Renal pelvis (tissue), 4 donors: Measurements from ENCODE around the gene RECK. TPM values are rescaled to one million over a fixed set of nuclear protein-coding genes. Genes with fewer than 3 reads are reported as not detected.

Source experiments
- DNase-seq: peaks from one replicate; pipeline ENCODE4 v3.0.0-alpha.2; 2013
- polyA plus RNA-seq, 3 donors: library from polyadenylated mRNA; unstranded; fragments of 120-200 nt; gene quantifications; one replicate each; pipeline ENCODE4 v1.2.1, GENCODE V29; 2013; ENCODE audit not compliant: insufficient read length in 3 of 3

RECK gene
- polyA plus RNA-seq, 3 donors: 25.4 to 28.1 (median 26.5) TPM

DNA sequence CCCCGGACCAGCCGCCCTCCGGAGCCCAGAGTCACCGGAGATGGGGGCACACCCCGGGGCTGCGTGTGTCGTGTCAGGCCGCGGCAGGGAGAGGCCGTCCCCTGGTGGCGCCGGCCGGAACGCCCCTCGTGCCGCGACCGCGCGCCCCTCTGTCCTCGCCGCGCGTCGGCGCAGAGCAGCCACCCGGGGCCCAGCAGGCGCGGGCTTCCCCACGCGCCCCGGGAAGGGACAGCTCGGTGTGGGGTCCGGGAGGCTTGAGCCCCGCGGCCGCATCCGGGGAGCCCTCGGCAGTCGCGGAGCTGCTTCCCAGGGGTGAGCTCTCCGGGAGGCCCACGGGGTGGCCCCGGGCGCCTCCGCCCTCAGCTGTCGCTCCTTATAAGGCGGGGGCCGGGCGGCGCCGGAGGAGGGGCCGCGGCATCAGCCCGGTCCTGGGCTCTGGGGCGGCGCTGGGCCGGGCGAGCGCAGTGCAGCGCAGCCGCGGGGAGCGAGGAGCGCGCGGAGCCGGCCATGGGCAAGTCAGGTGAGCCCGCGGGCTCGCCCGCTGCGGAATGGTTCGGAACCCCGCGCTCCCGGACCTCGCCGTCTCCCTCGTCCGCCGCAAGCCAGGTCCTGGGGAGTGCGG, 99.7 kb downstream of the RECK start, which contains the start of gene GLIPR2:
Gene GLIPR2 (plus strand): TSS at position 462 of the 622 bp plus-strand sequence. CDS start 46 bp downstream, at position 508.
- DNase-seq: peak; percentile 76

DNA sequence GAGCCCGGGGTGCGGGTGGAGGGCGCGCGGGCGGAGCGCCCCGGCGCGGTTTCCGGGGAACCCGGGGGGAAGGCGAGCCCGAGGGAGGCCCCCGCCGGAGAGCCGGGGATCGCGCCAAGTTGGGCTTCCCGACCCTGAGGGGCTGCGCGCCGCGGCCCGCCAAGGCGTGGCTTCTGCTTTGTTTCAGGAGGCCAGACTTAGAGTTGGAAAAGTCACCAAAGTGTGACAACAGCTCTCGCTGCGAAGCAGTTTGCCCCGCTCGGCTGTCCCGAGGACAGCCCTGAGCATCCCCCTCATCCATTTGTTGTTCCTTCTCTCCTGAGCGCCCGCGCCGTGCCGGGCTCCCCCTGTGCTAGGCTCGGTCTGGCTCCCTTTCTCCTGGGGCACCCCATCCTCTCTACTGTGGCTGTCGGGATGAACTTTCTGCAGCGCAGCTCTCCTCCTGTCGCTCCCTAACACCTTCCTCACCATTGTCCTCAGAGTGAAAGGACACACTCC, 100.2 kb downstream of the RECK start:
- peak; percentile 41 for DNase-seq

DNA sequence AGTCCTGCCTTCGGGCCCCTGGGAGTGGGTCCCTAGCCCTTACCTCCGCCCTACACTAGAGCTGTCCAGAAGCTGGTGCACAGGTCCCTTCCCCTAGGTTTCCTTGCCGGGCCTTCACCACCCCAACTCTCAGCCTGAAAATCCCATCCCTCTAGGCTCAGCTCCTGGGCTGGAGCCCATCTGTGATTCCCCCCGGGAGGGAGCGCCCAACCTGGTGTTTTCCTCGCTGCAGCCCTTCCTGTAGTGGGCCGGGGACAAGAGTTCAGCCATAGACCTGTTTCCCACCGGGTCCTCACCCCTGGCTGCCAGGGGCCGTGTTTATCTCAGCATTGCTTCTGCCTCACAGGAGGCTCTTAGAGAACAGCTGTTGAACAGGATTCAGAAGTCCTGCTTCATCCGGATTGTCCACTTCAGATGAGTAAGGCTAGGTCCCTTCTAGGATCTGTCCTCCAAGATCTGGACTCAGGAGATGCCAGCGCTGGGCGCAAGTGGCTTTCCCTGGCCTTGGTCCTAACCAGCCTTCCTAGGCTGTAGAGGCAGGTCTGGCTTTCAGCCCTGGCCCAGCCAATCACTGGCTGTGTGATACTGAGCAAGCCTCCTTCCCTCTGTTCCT, 100.8 kb downstream of the RECK start:
- peak; percentile 23 for DNase-seq

- no peak for DNase-seq
Measured at GRCh38 chr9:36138496-36138895, 101.8 kb downstream of the RECK start.

DNA sequence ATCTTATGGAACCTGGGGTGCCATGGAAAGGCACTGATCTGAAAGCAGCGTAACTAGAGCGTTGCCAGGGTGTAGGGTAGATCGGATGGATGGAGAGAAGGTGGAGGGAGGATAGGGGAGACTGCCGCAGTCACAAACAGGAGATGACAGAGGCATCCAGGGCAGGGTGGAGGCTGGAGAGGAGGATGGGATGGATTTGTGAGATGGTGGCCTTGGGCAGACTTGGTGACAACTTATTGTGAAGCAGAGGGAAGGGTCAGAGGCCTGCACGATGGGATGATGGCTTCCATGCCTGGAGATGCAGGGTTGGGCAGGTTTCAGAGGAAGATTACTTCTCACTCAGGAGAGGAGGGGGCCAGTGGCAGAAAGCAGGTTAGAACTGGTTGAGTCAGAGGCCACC, 102.2 kb downstream of the RECK start:
- no peak for DNase-seq

- DNase-seq: no peak
Measured at GRCh38 chr9:36140086-36141084, 103.7 kb downstream of the RECK start.

DNA sequence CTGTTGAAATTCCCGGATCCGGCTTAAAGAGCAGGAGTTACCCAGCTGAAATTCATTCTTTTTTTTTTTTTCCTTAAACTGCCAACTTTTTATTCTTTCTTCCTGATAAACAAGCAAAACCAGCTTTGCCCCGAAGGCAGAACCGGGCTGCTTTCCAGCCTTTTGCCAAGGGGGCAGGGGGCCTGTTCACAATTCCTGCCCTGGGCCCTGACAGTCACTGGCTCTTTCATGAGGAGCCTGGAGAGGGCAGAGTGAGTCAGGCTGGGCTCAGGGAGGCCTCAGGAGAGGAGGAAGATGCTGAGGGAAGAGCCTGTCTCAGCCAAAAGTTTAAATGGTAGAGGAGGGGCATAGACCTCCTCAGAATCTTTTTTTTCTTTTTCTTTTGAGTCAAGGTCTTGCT, 104.6 kb downstream of the RECK start:
- no peak for DNase-seq

DNA sequence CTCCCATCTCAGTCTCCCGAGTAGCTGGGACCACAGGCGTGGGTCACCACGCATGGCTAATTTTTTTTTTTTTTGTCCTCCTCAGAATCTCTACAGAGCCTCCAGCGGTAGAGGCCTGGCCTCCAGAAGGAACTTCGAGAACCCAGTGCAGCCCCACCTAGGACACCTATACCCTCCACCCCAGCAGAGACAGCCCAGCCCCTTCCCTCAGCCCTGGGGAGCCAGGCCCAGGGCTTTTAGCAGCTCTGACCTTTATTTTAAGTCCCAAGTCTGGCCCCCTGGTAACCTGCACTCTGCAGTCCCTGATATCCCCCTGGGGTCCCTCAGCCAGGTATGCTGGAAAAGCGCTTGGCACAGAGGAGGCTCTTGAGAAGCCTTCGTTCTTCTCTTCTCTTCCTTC, 105.0 kb downstream of the RECK start:
- DNase-seq: no peak

- no peak for DNase-seq
Measured at GRCh38 chr9:36142510-36143244, 106.0 kb downstream of the RECK start.

DNA sequence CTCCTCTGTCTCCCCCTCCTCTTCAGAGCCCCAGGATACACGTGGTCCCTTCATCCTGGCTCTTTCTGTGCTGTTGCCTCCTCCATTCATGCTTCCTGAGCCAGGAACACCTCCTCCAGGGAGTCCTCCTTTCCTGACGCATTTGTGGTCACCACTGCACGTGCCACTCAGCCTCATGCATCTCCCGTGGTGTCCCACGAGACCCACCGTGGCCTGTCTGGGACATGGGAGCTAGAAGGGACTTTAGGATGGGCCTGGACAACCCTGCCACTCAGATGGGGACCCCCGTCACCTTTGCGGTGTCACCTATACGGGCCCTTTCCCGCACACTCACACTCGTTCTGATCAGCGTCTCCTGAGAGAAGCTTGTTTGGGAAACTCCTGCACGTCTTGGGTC, 106.5 kb downstream of the RECK start:
- no peak for DNase-seq

- no peak for DNase-seq
Measured at GRCh38 chr9:36144309-36145232, 107.9 kb downstream of the RECK start.

- no peak for DNase-seq
Measured at GRCh38 chr9:36145970-36146369, 109.3 kb downstream of the RECK start.

DNA sequence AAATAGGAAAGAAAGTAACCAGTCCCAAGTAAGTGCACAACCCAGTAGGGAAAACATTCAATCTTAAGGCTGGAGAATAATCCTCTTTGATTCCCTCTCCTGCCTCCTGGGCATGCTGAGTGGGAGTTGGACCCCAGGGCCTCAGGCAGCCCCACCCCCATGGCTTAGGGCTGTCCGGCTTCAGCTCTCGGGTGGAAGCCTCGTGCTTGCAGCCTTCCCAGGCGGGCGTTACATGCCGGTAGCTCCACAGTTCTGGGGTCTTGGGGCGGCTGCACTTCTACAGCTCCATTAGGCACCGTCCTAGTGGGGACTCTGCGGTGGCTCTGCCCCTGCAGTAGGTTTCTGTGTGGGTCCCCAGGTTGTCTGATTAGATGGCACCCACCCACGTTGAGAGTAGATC, 109.9 kb downstream of the RECK start:
- no peak for DNase-seq

DNA sequence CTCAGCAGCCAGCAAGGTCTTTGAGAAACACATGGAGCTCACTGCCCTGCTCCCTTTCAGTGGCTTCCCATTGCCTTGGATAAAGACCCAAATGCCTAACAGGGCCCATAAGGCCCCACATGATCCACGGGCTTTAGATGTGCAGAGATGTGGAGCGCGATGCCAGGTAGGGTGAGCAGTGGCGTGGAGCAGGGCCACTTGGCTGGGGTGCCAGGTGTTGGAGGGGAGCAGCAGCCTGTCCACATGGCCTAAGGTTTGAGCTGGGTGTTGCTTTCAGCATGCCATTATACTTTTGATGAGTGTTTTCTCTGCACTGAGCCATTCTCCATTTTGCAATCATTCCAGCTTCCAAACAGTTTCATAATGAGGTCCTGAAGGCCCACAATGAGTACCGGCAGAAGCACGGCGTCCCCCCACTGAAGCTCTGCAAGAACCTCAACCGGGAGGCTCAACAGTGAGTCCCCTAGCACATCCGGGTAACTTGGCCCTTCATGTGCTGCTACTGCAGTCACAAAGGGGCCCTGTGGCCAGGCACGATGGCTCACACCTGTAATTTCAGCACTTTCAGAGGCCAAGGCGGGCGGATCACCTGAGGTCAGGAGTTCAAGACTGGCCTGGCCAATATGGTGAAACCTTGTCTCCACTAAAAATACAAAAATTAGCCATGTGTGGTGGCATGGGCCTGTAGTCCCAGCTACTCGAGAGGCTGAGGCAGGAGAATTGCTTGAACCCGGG, 110.9 kb downstream of the RECK start:
- no peak for DNase-seq

GRCh38 chr9:36148311-36149051, 111.8 kb downstream of the RECK start:
- no peak for DNase-seq

DNA sequence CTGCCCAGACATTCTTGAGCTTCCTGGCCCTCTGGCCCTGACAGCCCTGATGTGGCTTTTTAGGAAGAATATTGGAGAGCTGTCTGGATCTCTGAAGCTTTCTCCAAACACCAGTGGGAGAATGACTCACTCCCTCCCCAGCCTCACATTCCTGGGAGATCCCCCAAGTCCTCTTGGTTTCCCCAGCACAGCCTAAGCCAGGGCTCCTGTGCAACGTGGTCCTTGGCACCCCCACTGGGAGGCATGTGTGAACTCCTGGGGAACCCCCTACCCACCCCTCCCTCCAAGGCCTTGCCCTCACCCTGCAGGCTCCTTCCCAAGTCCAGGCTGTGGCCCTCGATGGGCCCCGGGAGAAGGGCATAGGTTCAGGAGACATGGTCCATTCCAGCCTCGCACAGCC, 112.5 kb downstream of the RECK start:
- DNase-seq: no peak

GRCh38 chr9:36150574-36151315, 114.0 kb downstream of the RECK start:
- no peak for DNase-seq
